Skin epidermis (tissue), 12 donors: ENCODE results near the gene RGP1.

Experiments used
- H3K27ac ChIP-seq, 21 experiments: fragments of 200-600 bp; sonication (generic) in 11 of 21; one replicate each; pipeline ENCODE4 v1.5.0; 2020; ENCODE audit warnings: mild to moderate bottlenecking in 3 of 21, inconsistent platforms in 2 of 21, moderate library complexity in 2 of 21
- H3K4me3 ChIP-seq, 7 experiments: fragments of 200-600 bp; sonication (generic) in 2 of 7; one replicate each; pipeline ENCODE4 v1.5.0; 2020; ENCODE audit warnings: inconsistent platforms in 2 of 7, mild to moderate bottlenecking in 2 of 7, moderate library complexity in 1 of 7

RGP1 gene

DNA sequence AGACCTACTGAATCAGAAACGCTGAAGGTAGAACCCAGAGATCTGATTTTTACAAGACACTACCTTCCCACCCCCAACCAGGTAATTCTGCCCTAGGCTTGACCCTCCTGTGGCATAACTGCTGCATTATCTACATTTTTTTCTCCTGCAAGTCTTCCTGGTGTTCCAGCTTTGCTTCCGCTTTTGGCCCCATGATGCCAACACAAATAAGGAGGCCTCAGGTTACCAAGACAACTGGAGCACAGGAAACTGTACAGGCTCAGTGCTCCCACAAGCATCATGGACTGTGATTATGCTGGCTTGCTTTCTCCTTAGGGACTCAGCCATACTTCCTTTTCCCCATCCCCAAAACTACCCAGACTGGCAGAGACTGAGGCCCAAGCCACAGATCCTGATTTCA is 11.6 kb downstream of the RGP1 start:
- Histone ChIP-seq H3K27ac (no peak overlapping the region), H3K4me3 (no peak overlapping the region)

- Histone ChIP-seq H3K27ac (no peak overlapping the region), H3K4me3 (no peak overlapping the region)
These were observed 14.1 kb downstream of the RGP1 start for GRCh38 chr9:35763181-35763580.

DNA sequence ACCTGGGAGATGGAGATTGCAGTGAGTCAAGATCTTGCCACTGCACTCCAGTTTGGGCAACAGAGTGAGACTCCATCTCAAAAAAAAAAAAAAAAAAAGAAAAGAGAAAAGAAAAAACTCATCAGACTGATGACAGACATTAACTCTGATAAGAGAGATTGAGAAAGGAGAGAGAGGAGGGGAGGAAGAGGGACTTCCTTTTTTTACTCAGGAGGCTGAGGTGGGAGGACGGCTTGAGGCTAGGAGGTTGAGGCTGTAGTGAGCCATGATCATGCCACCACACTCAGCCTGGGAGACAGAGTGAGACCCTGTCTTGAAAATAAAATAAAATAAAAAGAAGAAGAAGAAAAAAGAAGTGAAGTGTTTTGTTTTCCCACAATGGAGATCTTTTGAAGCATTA is 14.7 kb downstream of the RGP1 start:
- no peak overlapping the region for H3K27ac ChIP-seq
- no peak overlapping the region for H3K4me3 ChIP-seq

- Histone ChIP-seq H3K4me3 (no peak overlapping the region), H3K27ac (no peak overlapping the region)
These were observed 17.9 kb downstream of the RGP1 start for GRCh38 chr9:35766997-35767396.

GRCh38 chr9:35767458-35767857 is 18.4 kb downstream of the RGP1 start:
- no peak overlapping the region for H3K4me3 ChIP-seq

DNA sequence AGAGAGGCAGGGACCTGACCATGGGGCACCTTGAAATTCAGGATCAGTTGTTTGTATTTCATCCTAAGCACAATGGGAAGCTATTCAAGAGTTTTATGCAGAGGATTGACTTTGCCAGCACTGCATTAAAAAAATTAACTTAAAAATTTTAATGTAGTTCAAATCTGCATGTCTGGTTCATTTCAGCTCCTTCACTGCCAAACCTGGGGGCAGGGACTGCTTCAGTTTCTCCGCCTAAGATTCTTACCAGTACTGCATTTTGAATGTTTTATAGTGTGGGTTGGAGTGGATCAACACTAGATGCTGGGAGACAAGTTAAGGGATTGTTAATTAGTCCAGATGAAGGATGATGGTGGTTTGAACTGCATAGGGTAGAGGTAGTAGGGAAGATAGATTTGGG is 20.7 kb downstream of the RGP1 start:
- H3K4me3 ChIP-seq: no peak overlapping the region
- no peak overlapping the region for H3K27ac ChIP-seq

More at GRCh38 chr9:35767458-35767857, 18.4 kb downstream of the RGP1 start:
- no peak overlapping the region for H3K27ac ChIP-seq

DNA sequence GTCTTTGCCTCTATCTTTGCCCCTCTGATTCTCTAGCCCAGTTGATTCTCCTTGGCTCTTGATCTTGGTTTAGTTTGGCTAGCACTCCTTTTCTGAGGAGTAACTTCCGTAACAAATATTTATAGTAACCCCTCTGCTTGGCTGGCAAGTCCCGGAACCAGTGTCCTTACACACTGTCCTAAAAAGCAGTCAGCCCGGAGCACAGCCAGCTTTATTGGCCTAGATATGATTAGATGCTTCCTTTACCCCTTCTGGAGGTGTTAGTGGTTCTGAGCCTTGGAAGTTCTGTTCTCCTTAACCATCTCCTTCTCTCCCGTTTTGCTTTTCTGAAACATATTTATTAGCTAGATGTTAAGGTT is 22.0 kb downstream of the RGP1 start:
- no peak overlapping the region for H3K4me3 ChIP-seq
- peak overlapping the region in 3 of 21 experiments; percentile 10 to 22 (median 16) for H3K27ac ChIP-seq

GRCh38 chr9:35771534-35771933 is 22.4 kb downstream of the RGP1 start:
- Histone ChIP-seq H3K4me3 (no peak overlapping the region), H3K27ac (peak overlapping the region in 2 of 21 experiments; percentile 16 to 22)

DNA sequence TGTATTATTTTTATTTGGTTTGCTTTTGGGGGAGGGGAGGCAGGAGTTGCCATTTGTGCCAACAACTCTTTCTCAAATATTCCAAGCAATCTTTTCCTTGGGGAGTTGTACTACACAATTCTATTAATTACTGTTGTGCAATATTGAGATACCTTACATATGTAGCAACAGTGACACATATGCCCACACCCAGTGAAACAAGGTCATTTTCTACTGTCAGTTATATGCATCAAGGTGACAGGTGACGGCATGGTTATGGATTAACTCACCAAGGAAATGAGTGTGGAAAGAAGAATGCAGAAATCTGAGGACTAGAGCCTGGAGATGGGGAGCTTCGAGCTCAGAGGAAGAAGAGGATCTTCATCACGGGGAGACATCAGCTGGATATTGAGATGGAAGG is 22.9 kb downstream of the RGP1 start:
- Histone ChIP-seq H3K4me3 (no peak overlapping the region), H3K27ac (peak overlapping the region in 1 of 21 experiments; percentile 16)

GRCh38 chr9:35774907-35775635 is 26.0 kb downstream of the RGP1 start:
- Histone ChIP-seq H3K27ac (no peak overlapping the region), H3K4me3 (no peak overlapping the region)

DNA sequence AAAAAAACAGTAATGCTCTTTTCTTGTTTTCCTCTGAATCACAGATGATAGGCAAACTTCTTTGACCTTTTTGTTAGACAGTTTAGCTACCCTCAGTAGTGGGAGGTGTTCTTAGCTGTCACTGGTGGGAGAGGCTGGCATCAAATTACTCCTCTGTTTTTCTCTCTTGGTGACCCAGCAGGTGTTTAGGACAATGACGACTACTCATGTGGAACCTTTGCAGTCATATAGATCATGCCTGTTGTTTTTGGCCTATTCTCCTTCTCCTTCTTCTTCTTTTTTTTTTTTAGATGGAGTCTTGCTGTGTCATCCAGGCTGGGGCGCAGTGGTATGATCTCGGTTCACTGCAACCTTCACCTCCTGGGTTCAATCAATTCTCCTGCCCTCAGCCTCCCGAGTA is 26.9 kb downstream of the RGP1 start:
- Histone ChIP-seq H3K27ac (peak overlapping the region in 1 of 21 experiments; percentile 8), H3K4me3 (no peak overlapping the region)

- no peak overlapping the region for H3K4me3 ChIP-seq
These were observed 29.4 kb downstream of the RGP1 start for GRCh38 chr9:35778496-35778895.

GRCh38 chr9:35781066-35781465 is 32.0 kb downstream of the RGP1 start:
- Histone ChIP-seq H3K27ac (no peak overlapping the region), H3K4me3 (no peak overlapping the region)

More at GRCh38 chr9:35778496-35778895, 29.4 kb downstream of the RGP1 start:
- no peak overlapping the region for H3K27ac ChIP-seq

DNA sequence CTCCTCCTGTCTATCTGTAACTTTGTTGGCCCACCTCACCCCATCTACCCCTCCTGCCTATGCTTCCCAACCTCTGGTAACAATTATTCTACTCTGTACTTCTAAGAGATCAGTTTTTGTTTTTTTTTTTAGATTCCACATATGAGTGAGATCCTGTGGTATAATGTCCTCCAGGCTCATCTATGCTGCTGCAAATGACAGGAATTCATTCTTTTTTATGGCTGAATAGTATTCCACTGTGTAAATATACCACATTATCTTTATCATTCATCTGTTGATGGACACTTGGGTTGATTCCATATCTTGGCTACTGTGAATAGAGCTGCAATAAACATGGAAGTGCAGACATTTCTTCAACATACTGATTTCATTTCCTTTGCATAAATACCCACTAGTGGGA is 34.3 kb downstream of the RGP1 start:
- no peak overlapping the region for H3K4me3 ChIP-seq
- no peak overlapping the region for H3K27ac ChIP-seq

- H3K27ac ChIP-seq: no peak overlapping the region
- no peak overlapping the region for H3K4me3 ChIP-seq
These were observed 40.5 kb downstream of the RGP1 start for GRCh38 chr9:35789541-35789940.

DNA sequence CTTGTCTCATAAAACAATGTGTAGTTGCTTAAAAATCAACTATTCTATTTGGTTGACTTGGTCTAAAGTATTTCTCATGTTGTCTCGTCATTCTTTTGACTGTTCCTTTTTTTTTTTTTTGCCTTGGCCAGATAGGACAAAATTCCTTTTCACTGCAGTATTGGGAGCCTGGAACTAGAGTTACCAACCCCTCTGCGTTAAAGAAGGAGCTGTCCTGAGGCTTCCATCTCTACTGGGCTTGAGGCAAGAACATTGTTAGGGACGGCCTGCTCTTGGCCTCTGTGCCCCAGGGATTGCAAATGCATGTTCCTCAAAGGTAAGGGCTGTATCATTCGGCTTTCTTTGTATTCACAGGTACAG is 40.9 kb downstream of the RGP1 start:
- Histone ChIP-seq H3K27ac (no peak overlapping the region), H3K4me3 (no peak overlapping the region)

DNA sequence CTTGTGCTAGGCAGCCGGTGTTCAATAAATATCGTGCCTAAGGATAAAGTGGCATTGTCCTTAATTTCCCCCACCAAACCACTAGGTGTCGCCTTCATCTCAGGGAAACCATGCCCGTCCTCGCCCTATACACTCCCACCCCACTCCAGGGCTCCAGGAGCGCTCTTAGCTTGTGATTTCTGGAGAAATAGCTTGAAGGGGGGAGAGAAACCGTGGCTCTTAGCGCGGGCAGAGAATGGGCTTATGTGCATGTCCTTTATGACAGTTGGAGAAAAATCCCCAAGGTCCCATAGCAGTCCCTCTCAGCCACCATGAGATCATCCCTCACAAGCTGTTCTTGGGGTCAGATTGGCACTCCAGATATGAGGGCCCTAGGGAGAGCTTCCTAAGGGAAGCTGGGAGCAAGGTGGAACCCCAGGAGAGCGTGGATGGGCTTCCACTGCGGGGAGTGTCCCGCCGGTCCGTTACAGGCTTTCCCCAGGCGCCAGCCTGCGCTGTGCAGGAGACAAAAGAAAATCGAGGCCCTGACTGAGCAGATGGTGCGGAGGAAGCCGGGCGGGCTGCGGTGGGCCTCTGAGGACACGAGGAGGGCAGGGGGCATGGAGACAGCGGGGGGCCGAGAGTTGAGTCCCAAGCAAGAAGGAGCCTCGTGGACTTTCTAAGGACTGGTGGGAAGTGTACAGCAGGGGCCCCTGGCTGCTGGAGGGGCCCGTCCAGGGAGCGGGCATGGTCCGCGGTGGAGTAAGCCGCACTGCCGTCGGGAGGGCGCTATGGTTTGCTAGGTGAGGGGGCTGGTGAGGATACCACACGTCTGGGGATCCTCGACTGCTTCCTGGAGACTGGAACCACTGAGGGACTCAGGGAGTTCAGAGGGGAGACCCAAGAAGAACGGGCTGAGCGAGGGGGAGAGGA is 41.6 kb downstream of the RGP1 start:
- H3K4me3 ChIP-seq: peak overlapping the region in 5 of 7 experiments; percentile 18 to 50 (median 30)
- H3K27ac ChIP-seq: peak overlapping the region in 11 of 21 experiments; percentile 17 to 85 (median 71)

GRCh38 chr9:35791297-35791921 is 42.3 kb downstream of the RGP1 start, which contains the start of gene NPR2:
Gene NPR2, plus strand, starts transcription at chr9:35791591. Its CDS starts 818 bp downstream, at chr9:35792409.
- peak within 1 kb of the TSS; percentile 6 to 50 (median 29) for H3K4me3 ChIP-seq
- peak within 1 kb of the TSS in 15 of 21 experiments; percentile 8 to 85 (median 70) for H3K27ac ChIP-seq

DNA sequence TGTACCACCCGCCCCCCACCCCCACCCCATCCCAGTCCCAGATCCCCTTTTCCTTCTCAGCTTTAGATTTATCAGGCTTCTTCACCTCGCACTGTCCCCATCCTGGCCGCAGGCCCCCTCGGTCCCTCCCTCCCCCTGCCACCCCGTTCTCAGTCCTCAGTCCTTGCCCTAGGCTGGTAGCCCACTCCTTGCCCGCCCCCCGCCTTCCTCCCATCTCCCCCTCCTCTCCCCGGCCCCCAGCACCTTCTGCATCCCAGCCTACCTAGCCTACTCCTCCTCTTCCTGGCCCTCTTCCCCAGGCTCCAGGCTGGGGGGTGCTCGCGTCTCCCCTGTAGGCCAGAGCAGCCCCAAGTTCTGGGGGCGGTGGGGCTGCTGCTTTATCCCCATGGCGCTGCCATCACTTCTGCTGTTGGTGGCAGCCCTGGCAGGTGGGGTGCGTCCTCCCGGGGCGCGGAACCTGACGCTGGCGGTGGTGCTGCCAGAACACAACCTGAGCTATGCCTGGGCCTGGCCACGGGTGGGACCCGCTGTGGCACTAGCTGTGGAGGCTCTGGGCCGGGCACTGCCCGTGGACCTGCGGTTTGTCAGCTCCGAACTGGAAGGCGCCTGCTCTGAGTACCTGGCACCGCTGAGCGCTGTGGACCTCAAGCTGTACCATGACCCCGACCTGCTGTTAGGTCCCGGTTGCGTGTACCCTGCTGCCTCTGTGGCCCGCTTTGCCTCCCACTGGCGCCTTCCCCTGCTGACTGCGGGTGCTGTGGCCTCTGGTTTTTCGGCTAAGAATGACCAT is 43.1 kb downstream of the RGP1 start:
- Histone ChIP-seq H3K4me3 (peak overlapping the region; percentile 6 to 50 (median 29)), H3K27ac (peak overlapping the region in 14 of 21 experiments; percentile 8 to 85 (median 70))
